Astrocyte of the cerebellum (primary cell): Measurements from ENCODE around the gene GSTM2.
"Not testable (repeated sequence)": the region's sequence is repeated elsewhere in the genome, so short reads cannot be mapped to it uniquely, and the experiment has no call there.

Source experiments
- DNase-seq: peaks from one replicate; pipeline ENCODE4 v3.0.0-alpha.2; 2011; ENCODE audit warnings: low read depth
- H3K4me3 ChIP-seq: 2 replicates; pipeline ENCODE4 v1.5.1; 2011; ENCODE audit warnings: mild to moderate bottlenecking, low read depth, low read length, moderate library complexity
- in situ Hi-C: cut with HindIII; loops from 2 replicates; pipeline ENCODE4 v1.10.0; 2017; ENCODE audit warnings: low sequenced_read_pairs
- TF ChIP-seq, protein P1 (sequence below): IDR thresholded peaks from 2 replicates; pipeline ENCODE4 v1.5.1; 2012; ENCODE audit warnings: low read length, low read depth, moderate library complexity, mild to moderate bottlenecking; ENCODE audit errors: missing control alignments

GSTM2 gene

DNA sequence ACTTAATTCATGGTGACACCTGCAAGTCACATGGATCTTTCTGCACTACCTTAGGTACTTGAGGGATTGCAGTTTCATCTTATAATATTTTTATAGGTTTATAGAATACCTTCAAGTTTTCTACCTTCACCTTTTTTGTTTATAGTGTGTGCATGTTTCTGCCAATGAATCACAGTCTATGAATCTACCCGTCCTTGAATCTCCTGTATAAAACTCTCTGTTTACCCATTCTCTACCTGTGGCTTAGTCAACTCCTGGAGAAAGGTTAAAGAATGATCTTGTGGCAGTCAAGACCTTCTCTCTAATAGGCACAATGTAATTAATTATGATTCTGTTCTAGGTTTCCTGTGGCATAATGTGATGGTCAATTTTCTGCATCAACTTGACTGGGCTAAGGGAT is 3.2 kb upstream of the GSTM2 start:
- TF ChIP-seq, protein P1, sequence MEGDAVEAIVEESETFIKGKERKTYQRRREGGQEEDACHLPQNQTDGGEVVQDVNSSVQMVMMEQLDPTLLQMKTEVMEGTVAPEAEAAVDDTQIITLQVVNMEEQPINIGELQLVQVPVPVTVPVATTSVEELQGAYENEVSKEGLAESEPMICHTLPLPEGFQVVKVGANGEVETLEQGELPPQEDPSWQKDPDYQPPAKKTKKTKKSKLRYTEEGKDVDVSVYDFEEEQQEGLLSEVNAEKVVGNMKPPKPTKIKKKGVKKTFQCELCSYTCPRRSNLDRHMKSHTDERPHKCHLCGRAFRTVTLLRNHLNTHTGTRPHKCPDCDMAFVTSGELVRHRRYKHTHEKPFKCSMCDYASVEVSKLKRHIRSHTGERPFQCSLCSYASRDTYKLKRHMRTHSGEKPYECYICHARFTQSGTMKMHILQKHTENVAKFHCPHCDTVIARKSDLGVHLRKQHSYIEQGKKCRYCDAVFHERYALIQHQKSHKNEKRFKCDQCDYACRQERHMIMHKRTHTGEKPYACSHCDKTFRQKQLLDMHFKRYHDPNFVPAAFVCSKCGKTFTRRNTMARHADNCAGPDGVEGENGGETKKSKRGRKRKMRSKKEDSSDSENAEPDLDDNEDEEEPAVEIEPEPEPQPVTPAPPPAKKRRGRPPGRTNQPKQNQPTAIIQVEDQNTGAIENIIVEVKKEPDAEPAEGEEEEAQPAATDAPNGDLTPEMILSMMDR = no peak
- no peak overlapping the region for H3K4me3 ChIP-seq
- in situ Hi-C loops = no loop called here
- no peak for DNase-seq

DNA sequence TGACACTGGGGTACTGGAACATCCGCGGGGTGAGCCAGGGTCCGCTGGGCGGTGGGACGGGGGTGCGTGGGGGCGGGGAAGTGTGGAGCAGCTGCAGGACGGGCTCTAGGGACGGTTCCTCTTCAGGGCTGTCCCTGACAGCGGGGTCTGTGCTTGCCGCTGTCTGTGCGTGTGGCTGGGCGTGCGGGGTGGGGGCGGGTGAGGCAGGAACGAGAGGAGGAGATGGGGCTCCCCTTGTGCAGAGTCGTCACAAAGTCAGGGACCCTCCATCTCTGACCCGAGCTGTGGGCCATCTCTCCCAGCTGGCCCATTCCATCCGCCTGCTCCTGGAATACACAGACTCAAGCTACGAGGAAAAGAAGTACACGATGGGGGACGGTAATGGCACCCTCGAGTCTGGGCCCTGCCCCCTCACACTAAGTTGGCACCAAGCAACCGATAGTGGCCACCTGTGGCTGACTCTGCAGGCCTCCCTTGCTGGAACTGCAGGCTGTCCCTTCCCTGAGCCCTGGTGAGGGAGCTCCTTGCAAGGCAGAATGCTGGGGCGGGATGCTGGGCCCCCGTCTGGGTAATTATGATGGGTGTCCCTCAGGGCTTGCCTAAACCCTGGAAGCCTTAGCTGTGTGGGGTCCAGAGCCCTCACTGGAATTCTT is 392 bp downstream of the GSTM2 start:
- H3K4me3 ChIP-seq = peak overlapping the region; percentile 47

DNA sequence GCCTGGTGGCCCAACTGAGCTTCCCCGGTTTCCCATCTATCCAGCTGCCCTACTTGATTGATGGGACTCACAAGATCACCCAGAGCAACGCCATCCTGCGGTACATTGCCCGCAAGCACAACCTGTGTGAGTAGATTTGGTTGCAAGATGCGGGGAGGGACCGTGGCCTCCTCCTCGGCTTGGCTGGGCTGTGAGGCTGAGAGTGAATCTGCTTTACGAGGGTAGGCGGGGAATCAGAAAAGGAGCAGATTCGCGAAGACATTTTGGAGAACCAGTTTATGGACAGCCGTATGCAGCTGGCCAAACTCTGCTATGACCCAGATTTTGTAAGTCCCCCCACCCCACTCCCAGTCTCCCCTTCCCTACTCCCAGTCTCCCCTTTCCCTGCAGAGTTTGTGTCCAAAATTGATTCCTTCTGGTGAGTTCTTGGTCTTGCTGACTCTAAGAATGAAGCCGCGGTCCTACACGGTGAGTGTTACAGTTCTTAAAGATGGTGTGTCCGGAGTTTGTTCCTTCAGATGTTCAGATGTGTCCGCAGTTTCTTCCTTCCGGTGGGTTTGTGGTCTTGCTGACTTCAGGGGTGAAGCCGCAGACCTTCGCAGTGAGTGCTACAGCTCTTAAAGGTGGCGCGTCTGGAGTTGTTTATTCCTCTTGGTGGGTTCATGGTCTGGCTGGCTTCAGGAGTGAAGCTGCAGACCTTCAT is 1.5 kb downstream of the GSTM2 start:
- no peak overlapping the region for H3K4me3 ChIP-seq
- TF ChIP-seq, protein P1 = no peak
- no peak for DNase-seq
- in situ Hi-C loops = no loop called here

More for the DNA sequence above, 392 bp downstream of the GSTM2 start:
- in situ Hi-C loops = no loop called here
- DNase-seq = no peak
- TF ChIP-seq, protein P1 = no peak

DNA sequence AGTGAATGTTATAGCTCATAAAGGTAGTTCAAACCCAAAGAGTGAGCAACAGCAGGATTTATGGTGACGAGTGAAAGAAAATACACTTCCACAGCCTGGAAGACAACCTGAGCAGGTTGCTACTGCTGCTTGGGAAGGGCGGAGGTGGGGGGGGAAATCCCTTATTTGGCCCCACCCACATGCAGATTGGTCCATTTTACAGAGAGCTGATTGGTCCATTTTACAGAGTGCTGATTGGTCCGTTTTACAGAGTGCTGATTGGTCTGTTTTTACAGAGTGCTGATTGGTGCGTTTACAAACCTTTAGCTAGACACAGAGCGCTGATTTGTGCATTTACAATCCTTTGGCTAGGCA is 2.1 kb downstream of the GSTM2 start:
- in situ Hi-C loops, DNase-seq, H3K4me3 ChIP-seq: not testable (repeated sequence)

DNA sequence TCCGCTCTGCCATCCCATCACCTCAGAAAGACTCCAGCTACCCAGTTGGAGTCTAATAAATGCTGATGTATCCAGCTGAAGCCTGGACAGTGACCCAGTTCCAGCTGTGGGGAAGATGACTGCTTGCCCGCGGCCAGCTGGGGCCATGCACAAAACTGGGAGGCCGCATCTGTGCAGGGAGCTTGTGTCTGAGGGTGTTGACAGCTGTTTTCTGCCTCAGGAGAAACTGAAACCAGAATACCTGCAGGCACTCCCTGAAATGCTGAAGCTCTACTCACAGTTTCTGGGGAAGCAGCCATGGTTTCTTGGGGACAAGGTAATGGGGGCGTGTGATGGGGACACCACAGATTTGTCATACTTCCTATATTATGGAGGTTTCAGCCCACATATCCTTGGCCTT is 3.2 kb downstream of the GSTM2 start:
- no peak overlapping the region for H3K4me3 ChIP-seq
- DNase-seq = no peak
- in situ Hi-C loops = no loop called here
- TF ChIP-seq, protein P1 = no peak

DNA sequence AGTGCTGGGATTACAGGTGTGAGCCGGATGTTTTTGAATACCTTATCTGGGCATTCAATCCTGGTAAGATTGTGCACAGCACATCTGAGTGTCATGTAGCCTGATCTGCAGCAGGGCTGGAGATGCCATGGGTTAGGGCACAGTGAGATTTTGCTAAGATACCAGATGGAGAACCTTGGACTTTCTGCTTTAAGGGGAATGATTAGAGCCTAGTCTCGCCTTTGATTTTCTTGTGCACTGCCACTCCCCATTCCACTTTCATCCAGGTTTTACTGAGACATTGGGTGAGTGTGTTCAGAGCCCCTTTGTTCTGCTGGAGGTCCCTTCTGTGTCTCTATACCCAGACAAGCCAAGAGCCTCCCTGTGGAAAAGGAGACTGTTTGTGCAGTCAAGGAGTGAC is 6.0 kb downstream of the GSTM2 start:
- H3K4me3 ChIP-seq, DNase-seq, in situ Hi-C loops: not testable (repeated sequence)

DNA sequence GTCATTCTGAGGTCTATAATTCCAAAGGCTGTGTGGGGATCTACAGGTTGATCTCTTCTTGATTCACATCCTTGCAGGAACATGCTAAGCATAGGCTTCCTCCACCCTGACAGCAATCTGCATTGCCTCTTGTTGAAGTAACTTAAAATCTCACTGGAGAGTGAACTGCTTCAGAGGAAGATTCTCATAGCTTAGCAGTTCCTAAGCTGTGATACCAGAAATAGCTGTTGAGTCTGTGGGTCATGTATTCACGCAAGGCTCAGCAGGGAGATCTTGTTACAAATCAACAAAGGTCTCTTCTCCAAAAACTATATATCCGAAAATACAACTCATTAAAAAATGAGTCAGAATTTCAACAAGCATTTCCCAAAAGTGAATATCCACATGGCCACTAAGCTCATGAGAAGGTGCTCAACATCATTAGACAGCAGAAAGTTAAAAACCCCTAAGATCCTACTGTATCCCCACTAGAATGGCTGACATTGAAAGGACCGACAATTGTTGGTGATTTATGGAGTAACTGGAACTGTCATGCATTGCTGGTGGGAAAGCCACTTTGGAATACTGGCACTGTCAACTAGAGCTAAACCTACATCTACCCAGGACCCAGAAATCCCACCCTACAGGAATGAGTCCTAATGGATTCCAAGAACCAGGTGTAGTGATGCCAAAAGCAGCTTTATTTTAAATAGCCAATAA is 9.0 kb downstream of the GSTM2 start:
- in situ Hi-C loops, DNase-seq, H3K4me3 ChIP-seq: not testable (repeated sequence)

DNA sequence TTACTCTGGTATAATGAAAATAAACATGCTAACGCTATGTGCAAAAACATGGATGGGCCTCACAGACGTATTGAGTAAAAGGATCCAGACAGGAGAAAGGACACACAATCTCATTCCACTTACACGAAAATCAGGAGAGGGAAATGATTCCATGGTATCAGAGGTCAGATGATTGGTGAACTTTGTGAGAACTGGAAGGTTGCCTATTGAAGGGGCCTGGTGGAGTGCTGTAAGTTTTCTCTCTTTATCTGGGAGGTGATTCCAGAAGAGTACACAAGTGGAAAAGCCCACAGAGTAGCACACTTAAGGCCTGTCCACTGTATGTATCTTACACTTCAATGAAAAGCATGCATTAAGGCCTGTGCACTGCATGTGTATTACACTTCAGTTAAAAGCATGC is 9.6 kb downstream of the GSTM2 start:
- no peak for DNase-seq
- H3K4me3 ChIP-seq = no peak overlapping the region
- TF ChIP-seq, protein P1 = no peak
- in situ Hi-C loops = no loop called here

DNA sequence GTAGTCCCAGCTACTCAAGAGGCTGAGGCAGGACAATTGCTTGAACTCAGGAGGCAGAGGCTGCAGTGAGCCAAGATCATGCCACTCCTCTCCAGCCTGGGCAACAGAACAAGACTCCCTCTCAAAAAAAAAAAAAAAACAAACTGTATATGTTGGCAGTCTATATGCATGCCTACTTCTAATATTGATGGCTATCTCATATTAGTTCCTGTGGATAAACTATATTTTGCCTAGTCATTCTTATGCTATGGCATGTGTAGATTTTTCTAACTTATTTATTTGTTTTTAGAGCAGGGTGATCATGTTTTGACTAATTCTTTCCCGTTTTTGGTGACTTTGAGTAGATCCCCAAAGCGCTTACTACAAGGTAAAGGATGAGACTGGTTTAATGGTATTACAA is 10.8 kb downstream of the GSTM2 start:
- DNase-seq, in situ Hi-C loops: not testable (repeated sequence)

DNA sequence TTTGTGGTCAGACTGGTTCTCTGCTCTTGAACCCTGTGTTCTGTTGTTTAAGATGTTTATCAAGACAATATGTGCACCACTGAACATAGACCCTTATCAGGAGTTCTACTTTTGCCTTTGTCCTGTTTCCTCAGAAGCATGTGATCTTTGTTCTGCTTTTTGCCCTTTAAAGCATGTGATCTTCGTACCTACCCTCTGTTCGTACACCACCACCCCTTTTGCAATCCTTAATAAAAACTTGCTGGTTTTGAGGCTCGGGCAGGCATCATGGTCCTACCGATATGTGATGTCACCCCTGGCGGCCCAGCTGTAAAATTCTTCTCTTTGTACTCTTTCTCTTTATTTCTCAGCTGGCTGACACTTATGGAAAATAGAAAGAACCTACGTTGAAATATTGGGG is 16.9 kb downstream of the GSTM2 start:
- DNase-seq, H3K4me3 ChIP-seq, in situ Hi-C loops: not testable (repeated sequence)

More for the DNA sequence above, 10.8 kb downstream of the GSTM2 start:
- H3K4me3 ChIP-seq = not testable (repeated sequence)

DNA sequence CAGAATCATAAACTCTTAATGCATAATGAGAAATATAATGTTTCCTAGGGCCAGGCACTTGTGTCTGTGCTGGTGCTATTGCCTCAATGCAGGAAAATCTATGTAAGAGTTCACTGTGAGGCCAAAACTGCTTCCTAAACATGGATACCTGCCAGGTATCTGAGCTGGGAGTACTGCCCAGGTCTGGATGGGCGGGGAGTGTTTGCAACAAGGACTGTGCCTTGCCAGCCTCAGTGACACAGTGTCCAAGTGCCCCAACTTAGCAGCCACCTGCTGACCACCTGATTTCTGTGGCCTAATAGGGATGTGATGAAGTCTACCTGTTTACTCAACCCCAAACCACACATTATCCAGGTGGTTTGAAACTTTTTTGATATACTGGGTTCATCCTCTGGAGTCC is 17.5 kb downstream of the GSTM2 start:
- in situ Hi-C loops, DNase-seq, H3K4me3 ChIP-seq: not testable (repeated sequence)
